SK-N-SH (cell line): Measurements from ENCODE around the gene EFHC1. TPM values are rescaled to one million over a fixed set of nuclear protein-coding genes. Genes with fewer than 3 reads are reported as not detected.
A peak's percentile ranks its signal among the peaks of the same experiment; 100 is the strongest.

Experiments used
- CTCF ChIA-PET: fragments of 300-600, 350-600 bp; formaldehyde crosslinking; extraction: SDS; loops from one replicate; lab custom pipeline; 2021; lab: Yijun Ruan, JAX
- POLR2A ChIA-PET: fragments of 350-600 bp; sonication (Branson Sonifier 250); formaldehyde crosslinking; extraction: SDS; loops from one replicate; lab custom pipeline; 2020; ENCODE audit warnings: antibody characterized with exemption, inconsistent platforms; lab: Yijun Ruan, JAX
- DNase-seq: peaks from one replicate; pipeline ENCODE4 v3.0.0; 2012
- H2AFZ ChIP-seq: fragments of 200-600 bp; sonication (generic); 2 replicates; pipeline ENCODE4 v1.8.1; 2016; ENCODE audit warnings: antibody characterized with exemption, mild to moderate bottlenecking, low read depth
- H3F3A ChIP-seq: fragments of 200-600 bp; sonication (generic); replicated peaks from 2 replicates; pipeline ENCODE3; 2016; ENCODE audit warnings: antibody characterized with exemption, mild to moderate bottlenecking; ENCODE audit not compliant: insufficient read depth
- H3K27ac ChIP-seq, 2 experiments: fragments of 200-500 bp in 1 of 2; fragments of 200-600 bp in 1 of 2; sonication (Bioruptor generic) in 1 of 2; sonication (generic), shearing (Covaris generic) in 1 of 2; 2 replicates each; pipeline versions ENCODE4 v1.5.1 to v1.6.1; 2014 to 2016; ENCODE audit warnings: low read depth in 2 of 2, inconsistent platforms in 1 of 2, low read length in 1 of 2, mild to moderate bottlenecking in 1 of 2, mixed read lengths in 1 of 2
- H3K27me3 ChIP-seq: fragments of 200-600 bp; sonication (generic), shearing (Covaris generic); 2 replicates; pipeline ENCODE4 v1.6.1; 2016; ENCODE audit warnings: mixed run types; ENCODE audit not compliant: insufficient read depth
- H3K36me3 ChIP-seq, 2 experiments: fragments of 200-500 bp in 1 of 2; fragments of 200-600 bp in 1 of 2; sonication (Bioruptor generic) in 1 of 2; sonication (generic) in 1 of 2; replicated peaks in 1 of 2; 2 replicates each; pipeline versions ENCODE3 to v1.5.1; 2014 to 2016; ENCODE audit warnings: low read length in 1 of 2, mild to moderate bottlenecking in 1 of 2; ENCODE audit not compliant: insufficient read depth in 2 of 2, control insufficient read depth in 1 of 2
- H3K4me1 ChIP-seq, 2 experiments: fragments of 200-500 bp in 1 of 2; fragments of 200-600 bp in 1 of 2; sonication (Bioruptor generic) in 1 of 2; sonication (generic), shearing (Covaris generic) in 1 of 2; 2 replicates each; pipeline versions ENCODE4 v1.5.1 to v1.6.1; 2014 to 2016; ENCODE audit warnings: low read depth in 1 of 2, low read length in 1 of 2, mixed run types in 1 of 2; ENCODE audit not compliant: insufficient read depth in 2 of 2, control insufficient read depth in 1 of 2
- H3K4me2 ChIP-seq: fragments of 200-600 bp; sonication (generic), shearing (Covaris generic); 2 replicates; pipeline ENCODE4 v1.6.1; 2017; ENCODE audit warnings: mixed run types
- H3K4me3 ChIP-seq, 2 experiments: fragments of 200-500 bp in 1 of 2; fragments of 200-600 bp in 1 of 2; sonication (Bioruptor generic) in 1 of 2; sonication (generic), shearing (Covaris generic) in 1 of 2; 2 replicates each; pipeline versions ENCODE4 v1.5.1 to v1.8.1; 2014 to 2016; ENCODE audit warnings: low read depth in 2 of 2, inconsistent platforms in 1 of 2, low read length in 1 of 2, mild to moderate bottlenecking in 1 of 2, mixed read lengths in 1 of 2, moderate library complexity in 1 of 2
- H3K79me2 ChIP-seq: fragments of 200-600 bp; sonication (generic); 2 replicates; pipeline ENCODE4 v1.8.1; 2017; ENCODE audit warnings: mild to moderate bottlenecking; ENCODE audit not compliant: insufficient read depth
- H3K9ac ChIP-seq: fragments of 200-600 bp; sonication (generic); 2 replicates; pipeline ENCODE4 v1.6.1; 2017; ENCODE audit warnings: mixed run types
- H3K9me2 ChIP-seq: fragments of 200-600 bp; sonication (generic); 2 replicates; pipeline ENCODE4 v1.6.1; 2017; ENCODE audit warnings: mixed run types
- H3K9me3 ChIP-seq: fragments of 200-600 bp; sonication (generic); 2 replicates; pipeline ENCODE4 v1.6.1; 2017; ENCODE audit warnings: mixed run types, mild to moderate bottlenecking, moderate library complexity
- H4K20me1 ChIP-seq: fragments of 200-600 bp; sonication (generic); 2 replicates; pipeline ENCODE4 v1.6.1; 2017; ENCODE audit warnings: mild to moderate bottlenecking, mixed run types; ENCODE audit not compliant: insufficient read depth
- ELF1 ChIP-seq: IDR thresholded peaks from 2 replicates; pipeline ENCODE4 v1.4.0; 2012
- EZH2phosphoT487 ChIP-seq: fragments of 200-600 bp; sonication (generic); IDR thresholded peaks from 2 replicates; pipeline ENCODE4 v1.6.1; 2017; ENCODE audit warnings: low read depth, mixed run types, mild to moderate bottlenecking, antibody characterized with exemption, moderate library complexity, borderline replicate concordance
- MEF2A ChIP-seq: IDR thresholded peaks from 2 replicates; pipeline ENCODE4 v1.4.0; 2012; ENCODE audit warnings: low read depth, borderline replicate concordance
- MXI1 ChIP-seq: IDR thresholded peaks from 2 replicates; pipeline ENCODE4 v1.6.1; 2012; ENCODE audit warnings: mild to moderate bottlenecking, low read depth, low read length, improper control_type of control experiment
- NFIC ChIP-seq: IDR thresholded peaks from 2 replicates; pipeline ENCODE4 v1.4.0; 2012; ENCODE audit warnings: borderline replicate concordance
- POLR2AphosphoS5 ChIP-seq: IDR thresholded peaks from 2 replicates; pipeline ENCODE4 v1.6.1; 2012; ENCODE audit warnings: low read depth, low read length
- RAD21 ChIP-seq: IDR thresholded peaks from 2 replicates; pipeline ENCODE4 v1.6.1; 2012; ENCODE audit warnings: mild to moderate bottlenecking, low read length
- RCOR1 ChIP-seq: fragments of 150-350 bp; IDR thresholded peaks from 2 replicates; pipeline ENCODE4 v1.6.1; 2017; ENCODE audit warnings: antibody characterized with exemption, low read length
- RFX5 ChIP-seq: IDR thresholded peaks from 2 replicates; pipeline ENCODE4 v1.6.1; 2012; ENCODE audit warnings: mild to moderate bottlenecking, improper control_type of control experiment, low read length
- SIN3A ChIP-seq: IDR thresholded peaks from 2 replicates; pipeline ENCODE4 v1.6.1; 2012; ENCODE audit warnings: low read depth, mild to moderate bottlenecking, low read length, moderate library complexity, borderline replicate concordance
- SMC3 ChIP-seq: IDR thresholded peaks from 2 replicates; pipeline ENCODE4 v1.6.1; 2012; ENCODE audit warnings: low read depth, low read length, improper control_type of control experiment
- TAF1 ChIP-seq: IDR thresholded peaks from 2 replicates; pipeline ENCODE4 v1.6.1; 2012; ENCODE audit warnings: low read depth, mild to moderate bottlenecking, low read length, moderate library complexity, borderline replicate concordance
- TEAD4 ChIP-seq: IDR thresholded peaks from 2 replicates; pipeline ENCODE4 v1.4.0; 2012; ENCODE audit warnings: mild to moderate bottlenecking, borderline replicate concordance; ENCODE audit not compliant: insufficient read depth
- USF2 ChIP-seq: fragments of 150-350 bp; IDR thresholded peaks from 2 replicates; pipeline ENCODE4 v1.6.1; 2017; ENCODE audit warnings: antibody characterized with exemption, low read length, low read depth, borderline replicate concordance
- WGBS: methylation state at CpG from one replicate; pipeline ENCODE4 v1.1.6; 2017; ENCODE audit warnings: low lambda C conversion rate; 5-methylcytosine and 5-hydroxymethylcytosine counted together
- polyA plus RNA-seq, 3 experiments: library from polyadenylated mRNA; depleted of rRNA; stranded (reverse); fragments of >200 nt; gene quantifications; 2 replicates each; pipeline ENCODE4 v1.2.3, GENCODE V29; 2012
- TF ChIP-seq, protein P1 (sequence below): fragments of 200-600 bp; sonication (generic); IDR thresholded peaks from 2 replicates; pipeline ENCODE4 v1.6.1; 2017; ENCODE audit warnings: antibody characterized with exemption, mild to moderate bottlenecking, moderate library complexity
- TF ChIP-seq, protein P2 (sequence below): fragments of 150-350 bp; IDR thresholded peaks from 2 replicates; pipeline ENCODE4 v1.6.1; 2016; ENCODE audit warnings: mild to moderate bottlenecking, low read depth, low read length

EFHC1 gene
- polyA plus RNA-seq, 1 of the 3 experiments (the other 2 are of a cell fraction) = 39.4 TPM

GRCh38 chr6:52407467-52407866, 12.7 kb upstream of the EFHC1 start:
- Histone ChIP-seq H3K27ac (no peak overlapping the region), H3K4me3 (no peak overlapping the region), H2AFZ (no peak overlapping the region), H3K27me3 (no peaks in the 10 kb centered on the region), H3K79me2 (no peaks in the 10 kb centered on the region), H3K4me2 (no peak overlapping the region), H3K9me3 (no peaks in the 10 kb centered on the region), H4K20me1 (no peaks in the 10 kb centered on the region), H3K9ac (no peak overlapping the region), H3K9me2 (no peaks in the 10 kb centered on the region), H3K36me3 (peaks cover 0 to 3% of the 10 kb centered on the region in 2 experiments), H3K4me1 (peaks cover 0 to 11% of the 10 kb centered on the region in 2 experiments; a peak in 1 of 4 replicates), H3F3A (peaks cover 9% of the 10 kb centered on the region)
- CTCF ChIA-PET = interaction anchor here (0.7 to 2.4 kb wide), 17 partner anchors 7 to 267 kb away, joined by 3 to 17 read pairs (median 4); partner anchors contain the start of genes PAQR8 and TMEM14A
- TF ChIP-seq SMC3 (peak; percentile 71), POLR2AphosphoS5 (no peak), RAD21 (peak; percentile 85)
- TF ChIP-seq, protein P1, sequence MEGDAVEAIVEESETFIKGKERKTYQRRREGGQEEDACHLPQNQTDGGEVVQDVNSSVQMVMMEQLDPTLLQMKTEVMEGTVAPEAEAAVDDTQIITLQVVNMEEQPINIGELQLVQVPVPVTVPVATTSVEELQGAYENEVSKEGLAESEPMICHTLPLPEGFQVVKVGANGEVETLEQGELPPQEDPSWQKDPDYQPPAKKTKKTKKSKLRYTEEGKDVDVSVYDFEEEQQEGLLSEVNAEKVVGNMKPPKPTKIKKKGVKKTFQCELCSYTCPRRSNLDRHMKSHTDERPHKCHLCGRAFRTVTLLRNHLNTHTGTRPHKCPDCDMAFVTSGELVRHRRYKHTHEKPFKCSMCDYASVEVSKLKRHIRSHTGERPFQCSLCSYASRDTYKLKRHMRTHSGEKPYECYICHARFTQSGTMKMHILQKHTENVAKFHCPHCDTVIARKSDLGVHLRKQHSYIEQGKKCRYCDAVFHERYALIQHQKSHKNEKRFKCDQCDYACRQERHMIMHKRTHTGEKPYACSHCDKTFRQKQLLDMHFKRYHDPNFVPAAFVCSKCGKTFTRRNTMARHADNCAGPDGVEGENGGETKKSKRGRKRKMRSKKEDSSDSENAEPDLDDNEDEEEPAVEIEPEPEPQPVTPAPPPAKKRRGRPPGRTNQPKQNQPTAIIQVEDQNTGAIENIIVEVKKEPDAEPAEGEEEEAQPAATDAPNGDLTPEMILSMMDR = peak; percentile 68
- peak; percentile 65 for DNase-seq
- POLR2A ChIA-PET = interaction anchor here (0.6 kb wide), 1 partner anchor 40 kb away, joined by 3 read pairs; no protein-coding TSS in a partner anchor

- TF ChIP-seq RCOR1 (no peak), SIN3A (no peak), POLR2AphosphoS5 (no peak), TEAD4 (no peak), SMC3 (no peak), RFX5 (no peak), NFIC (no peak), MEF2A (no peak), TAF1 (no peak)
- H3K4me2 ChIP-seq = no peak overlapping the region
- no peaks in the 10 kb centered on the region for H3K9me3 ChIP-seq
- WGBS = 94% methylated on average over 1 of the region's 1 CpG
- no peaks in the 10 kb centered on the region for H3K79me2 ChIP-seq
- H4K20me1 ChIP-seq = no peaks in the 10 kb centered on the region
- no peaks in the 10 kb centered on the region for H3K27me3 ChIP-seq
- no peak overlapping the region for H3K4me3 ChIP-seq
- no peaks in the 10 kb centered on the region for H3K36me3 ChIP-seq
- no peak overlapping the region for H3K27ac ChIP-seq
- no peaks in the 10 kb centered on the region; a peak in 1 of 4 replicates for H3K4me1 ChIP-seq
- no peak overlapping the region for H2AFZ ChIP-seq
- ChIA-PET CTCF (interaction anchor here (1.5 kb wide), 1 partner anchor 243 kb away, joined by 3 read pairs; no protein-coding TSS in a partner anchor), POLR2A (no interaction called here)
- H3K9me2 ChIP-seq = no peaks in the 10 kb centered on the region
- peaks cover 9% of the 10 kb centered on the region for H3F3A ChIP-seq
- H3K9ac ChIP-seq = no peak overlapping the region
- DNase-seq = no peak
These were observed 10.6 kb upstream of the EFHC1 start for GRCh38 chr6:52409499-52409898.

- POLR2A ChIA-PET = no interaction called here
- DNase-seq = no peak
- no peaks in the 10 kb centered on the region for H3K79me2 ChIP-seq
- no peaks in the 10 kb centered on the region for H3K27me3 ChIP-seq
- peaks cover 0 to 11% of the 10 kb centered on the region in 2 experiments for H3K4me1 ChIP-seq
- no peak overlapping the region for H3K9ac ChIP-seq
- no peaks in the 10 kb centered on the region for H3K36me3 ChIP-seq
- H2AFZ ChIP-seq = no peak overlapping the region
- no peak overlapping the region for H3K27ac ChIP-seq
- TF ChIP-seq, protein P2, sequence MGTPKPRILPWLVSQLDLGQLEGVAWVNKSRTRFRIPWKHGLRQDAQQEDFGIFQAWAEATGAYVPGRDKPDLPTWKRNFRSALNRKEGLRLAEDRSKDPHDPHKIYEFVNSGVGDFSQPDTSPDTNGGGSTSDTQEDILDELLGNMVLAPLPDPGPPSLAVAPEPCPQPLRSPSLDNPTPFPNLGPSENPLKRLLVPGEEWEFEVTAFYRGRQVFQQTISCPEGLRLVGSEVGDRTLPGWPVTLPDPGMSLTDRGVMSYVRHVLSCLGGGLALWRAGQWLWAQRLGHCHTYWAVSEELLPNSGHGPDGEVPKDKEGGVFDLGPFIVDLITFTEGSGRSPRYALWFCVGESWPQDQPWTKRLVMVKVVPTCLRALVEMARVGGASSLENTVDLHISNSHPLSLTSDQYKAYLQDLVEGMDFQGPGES = no peak
- TF ChIP-seq MXI1 = no peak
- TF ChIP-seq EZH2phosphoT487 = no peak
- no peak for TF ChIP-seq RCOR1
- TF ChIP-seq ELF1 = no peak
- no peak for TF ChIP-seq USF2
- no peak for TF ChIP-seq RFX5
- TF ChIP-seq, protein P1 = no peak
- no peak for TF ChIP-seq SIN3A
- H3F3A ChIP-seq = peaks cover 14% of the 10 kb centered on the region
- H4K20me1 ChIP-seq = no peaks in the 10 kb centered on the region
- no peak overlapping the region for H3K4me2 ChIP-seq
- H3K9me3 ChIP-seq = no peaks in the 10 kb centered on the region
- CTCF ChIA-PET = interaction anchor here (1.2 to 1.6 kb wide), 2 partner anchors 11 to 252 kb away, joined by 3 to 4 read pairs; no protein-coding TSS in a partner anchor
- H3K4me3 ChIP-seq = no peak overlapping the region
- no peaks in the 10 kb centered on the region for H3K9me2 ChIP-seq
These were observed 9.2 kb upstream of the EFHC1 start for GRCh38 chr6:52410979-52411378.
